B cell (primary cell): ENCODE data around the gene RBM20. TPM values are rescaled to one million over a fixed set of nuclear protein-coding genes. Genes with fewer than 3 reads are reported as not detected.

ENCODE experiments used
- ATAC-seq: fragments of 200-7000 bp; cut with Tn5 transposase; one replicate; pipeline ENCODE4 v1.10.0; 2021; ENCODE audit warnings: low read depth, mild to moderate bottlenecking, moderate number of reproducible peaks, moderate library complexity
- CTCF ChIA-PET: fragments of 350-600 bp; sonication (Branson Sonifier 250); formaldehyde crosslinking; loops from one replicate; lab custom pipeline; 2021; ENCODE audit warnings: antibody characterized with exemption, inconsistent platforms; lab: Charles Lee
- POLR2A ChIA-PET: fragments of 350-600 bp; sonication (Branson Sonifier 250); formaldehyde crosslinking; loops from one replicate; lab custom pipeline; 2021; ENCODE audit warnings: antibody characterized with exemption; lab: Charles Lee
- DNase-seq: peaks from one replicate; pipeline ENCODE4 v3.0.0; 2013
- H2AFZ ChIP-seq: 2 replicates; pipeline ENCODE4 v1.6.1; 2012; ENCODE audit warnings: mild to moderate bottlenecking, low read depth, low read length; ENCODE audit not compliant: insufficient read depth, poor library complexity, severe bottlenecking
- H3K27ac ChIP-seq, 2 donors: 1 replicate in 1 of 2; 2 replicates in 1 of 2; pipeline ENCODE4 v1.5.1; 2012 to 2013; ENCODE audit warnings: low read length in 2 of 2, mild to moderate bottlenecking in 2 of 2, moderate library complexity in 1 of 2
- H3K27me3 ChIP-seq, 4 experiments: fragments of 200-600 bp in 1 of 4; sonication (generic) in 1 of 4; replicated peaks in 1 of 4; 1 replicate in 2 of 4; 2 replicates in 2 of 4; pipeline versions ENCODE4 v1.6.1 to v1.7.0; 2013 to 2016; ENCODE audit warnings: low read length in 3 of 4, mild to moderate bottlenecking in 2 of 4, mixed read lengths in 1 of 4, moderate library complexity in 1 of 4; ENCODE audit not compliant: insufficient read depth in 4 of 4, control insufficient read depth in 3 of 4; ENCODE audit errors: control extremely low read depth in 1 of 4
- H3K36me3 ChIP-seq, 2 experiments: replicated peaks in 1 of 2; 1 replicate in 1 of 2; 2 replicates in 1 of 2; pipeline versions ENCODE4 v1.6.1 to v1.7.1; 2013; ENCODE audit warnings: low read length in 1 of 2; ENCODE audit not compliant: insufficient read depth in 2 of 2, control insufficient read depth in 1 of 2; ENCODE audit errors: control extremely low read depth in 1 of 2, extremely low read depth in 1 of 2
- H3K4me1 ChIP-seq, 2 donors: fragments of 200-600 bp in 1 of 2; sonication (generic) in 1 of 2; 1 replicate in 1 of 2; 2 replicates in 1 of 2; pipeline versions ENCODE4 v1.5.1 to v1.6.1; 2013 to 2017; ENCODE audit warnings: low read length in 2 of 2; ENCODE audit not compliant: control insufficient read depth in 2 of 2, insufficient read depth in 2 of 2
- H3K4me2 ChIP-seq: replicated peaks from 2 replicates; pipeline ENCODE3; 2012; ENCODE audit warnings: mild to moderate bottlenecking, low read depth, low read length; ENCODE audit not compliant: poor library complexity, severe bottlenecking
- H3K4me3 ChIP-seq, 5 experiments: fragments of 200-600 bp in 1 of 5; sonication (generic) in 1 of 5; 1 replicate in 3 of 5; 2 replicates in 2 of 5; pipeline versions ENCODE4 v1.5.1 to v1.7.0; 2011 to 2016; ENCODE audit warnings: low read length in 4 of 5, mild to moderate bottlenecking in 4 of 5, low read depth in 2 of 5, control low read depth in 1 of 5, moderate library complexity in 1 of 5; ENCODE audit not compliant: insufficient read depth in 1 of 5; ENCODE audit errors: control extremely low read depth in 1 of 5, extremely low read depth in 1 of 5
- H3K79me2 ChIP-seq: fragments of 200-600 bp; sonication (generic); one replicate; pipeline ENCODE4 v1.6.0; 2016; ENCODE audit warnings: low read length; ENCODE audit not compliant: control insufficient read depth, insufficient read depth
- H3K9ac ChIP-seq: fragments of 200-600 bp; sonication (generic); 2 replicates; pipeline ENCODE4 v1.6.1; 2017; ENCODE audit warnings: mild to moderate bottlenecking, low read length, moderate library complexity
- H3K9me3 ChIP-seq, 3 donors: one replicate each; pipeline versions ENCODE4 v1.6.1 to v1.7.1; 2013; ENCODE audit warnings: low read length in 2 of 3; ENCODE audit not compliant: control insufficient read depth in 2 of 3, insufficient read depth in 1 of 3; ENCODE audit errors: control extremely low read depth in 1 of 3
- H4K20me1 ChIP-seq: 2 replicates; pipeline ENCODE4 v1.6.0; 2012; ENCODE audit warnings: mild to moderate bottlenecking, low read length; ENCODE audit not compliant: insufficient read depth, control insufficient read depth, poor library complexity, severe bottlenecking
- H3K27ac Mint-ChIP-seq: one replicate; pipeline ENCODE4 v1.8.0; 2021; ENCODE audit warnings: mixed read lengths
- H3K27me3 Mint-ChIP-seq: one replicate; pipeline ENCODE4 v1.8.0; 2021; ENCODE audit warnings: mixed read lengths
- H3K4me1 Mint-ChIP-seq: one replicate; pipeline ENCODE4 v1.8.0; 2021; ENCODE audit warnings: mixed read lengths
- H3K4me3 Mint-ChIP-seq: one replicate; pipeline ENCODE4 v1.8.0; 2021; ENCODE audit warnings: mixed read lengths
- H3K9me3 Mint-ChIP-seq: one replicate; pipeline ENCODE4 v1.8.0; 2022; ENCODE audit warnings: mixed read lengths; ENCODE audit not compliant: insufficient read depth
- EZH2 ChIP-seq: IDR thresholded peaks from 2 replicates; pipeline ENCODE4 v1.6.1; 2012; ENCODE audit warnings: borderline replicate concordance, low read depth, mild to moderate bottlenecking, moderate library complexity, low read length; ENCODE audit not compliant: insufficient read depth, poor library complexity, severe bottlenecking
- WGBS: methylation state at CpG from one replicate; pipeline ENCODE4 v1.1.5; 2013; ENCODE audit warnings: missing lambda C conversion rate; ENCODE audit not compliant: insufficient coverage; 5-methylcytosine and 5-hydroxymethylcytosine counted together
- intact Hi-C: fragments of 100-400 bp; cut with micrococcal nuclease; formaldehyde crosslinking; loops from one replicate; pipeline ENCODE4 v1.10.0; 2022
- polyA plus RNA-seq: library from polyadenylated mRNA; depleted of rRNA; stranded (reverse); fragments of >200 nt; gene quantifications from 2 replicates; pipeline ENCODE4 v1.2.3, GENCODE V29; 2012
- total RNA-seq, 2 donors: library from RNA; stranded (reverse); fragments of 120-200 nt in 1 of 2; gene quantifications; 1 replicate in 1 of 2; 2 replicates in 1 of 2; pipeline versions ENCODE4 v1.2.3 to v1.2.4, GENCODE V29; 2013 to 2022
- TF ChIP-seq, protein P1 (sequence below): fragments of 200-600 bp; IDR thresholded peaks from one replicate; pipeline ENCODE4 v1.8.0; 2022; ENCODE audit warnings: antibody characterized with exemption, mild to moderate bottlenecking

The RBM20 gene
- total and polyA plus RNA-seq, 2 donors (not counting 1 experiment from before 2014, with no cell fraction given): not detected

- intact Hi-C loops: loop anchor here (5.0 to 10.0 kb wide), 2 partner anchors 504 to 637 kb away; no protein-coding TSS in a partner anchor
- no peaks in the 10 kb centered on the region for H3K36me3 ChIP-seq
- peaks cover 91 to 95% of the 10 kb centered on the region in 2 donors for H3K4me1 ChIP-seq
- no peaks in the 10 kb centered on the region for H3K27me3 ChIP-seq
- peaks cover 27% of the 10 kb centered on the region for H3K79me2 ChIP-seq
- no CpG with 5 or more reads among the region's 2 CpGs for WGBS
- peaks cover 91% of the 10 kb centered on the region for H3K4me1 Mint-ChIP-seq
- CTCF ChIA-PET: interaction anchor here (1.0 to 2.5 kb wide), 5 partner anchors 15 to 57 kb away, joined by 3 to 11 read pairs (median 5); no protein-coding TSS in a partner anchor
- DNase-seq: no peak
- H3K4me2 ChIP-seq: peak overlapping the region; percentile 64
- TF ChIP-seq, protein P1, sequence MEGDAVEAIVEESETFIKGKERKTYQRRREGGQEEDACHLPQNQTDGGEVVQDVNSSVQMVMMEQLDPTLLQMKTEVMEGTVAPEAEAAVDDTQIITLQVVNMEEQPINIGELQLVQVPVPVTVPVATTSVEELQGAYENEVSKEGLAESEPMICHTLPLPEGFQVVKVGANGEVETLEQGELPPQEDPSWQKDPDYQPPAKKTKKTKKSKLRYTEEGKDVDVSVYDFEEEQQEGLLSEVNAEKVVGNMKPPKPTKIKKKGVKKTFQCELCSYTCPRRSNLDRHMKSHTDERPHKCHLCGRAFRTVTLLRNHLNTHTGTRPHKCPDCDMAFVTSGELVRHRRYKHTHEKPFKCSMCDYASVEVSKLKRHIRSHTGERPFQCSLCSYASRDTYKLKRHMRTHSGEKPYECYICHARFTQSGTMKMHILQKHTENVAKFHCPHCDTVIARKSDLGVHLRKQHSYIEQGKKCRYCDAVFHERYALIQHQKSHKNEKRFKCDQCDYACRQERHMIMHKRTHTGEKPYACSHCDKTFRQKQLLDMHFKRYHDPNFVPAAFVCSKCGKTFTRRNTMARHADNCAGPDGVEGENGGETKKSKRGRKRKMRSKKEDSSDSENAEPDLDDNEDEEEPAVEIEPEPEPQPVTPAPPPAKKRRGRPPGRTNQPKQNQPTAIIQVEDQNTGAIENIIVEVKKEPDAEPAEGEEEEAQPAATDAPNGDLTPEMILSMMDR: no peak
- TF ChIP-seq EZH2: no peak
- H3K4me3 Mint-ChIP-seq: no peak overlapping the region
- no peak for ATAC-seq
- POLR2A ChIA-PET: interaction anchor here (1.3 kb wide), 1 partner anchor 10 kb away, joined by 4 read pairs; no protein-coding TSS in a partner anchor
- peak overlapping the region; percentile 40 for H3K9ac ChIP-seq
- H3K4me3 ChIP-seq: peak overlapping the region in 1 of 5 experiments; percentile 50
- peak overlapping the region; percentile 75 to 94 for H3K27ac ChIP-seq
- H3K9me3 ChIP-seq: no peaks in the 10 kb centered on the region
- H4K20me1 ChIP-seq: no peaks in the 10 kb centered on the region
- H3K27me3 Mint-ChIP-seq: no peaks in the 10 kb centered on the region
- H2AFZ ChIP-seq: no peak overlapping the region
- peak overlapping the region; percentile 93 for H3K27ac Mint-ChIP-seq
- H3K9me3 Mint-ChIP-seq: no peaks in the 10 kb centered on the region
Observed at GRCh38 chr10:110861476-110861875, 217.3 kb downstream of the RBM20 start.

- ChIA-PET POLR2A (interaction anchor here (0.8 to 1.0 kb wide), 2 partner anchors 9 kb away, joined by 3 to 4 read pairs; partner anchors contain the start of gene PDCD4), CTCF (interaction anchor here (1.3 to 1.7 kb wide), 2 partner anchors 19 to 59 kb away, joined by 7 to 8 read pairs; no protein-coding TSS in a partner anchor)
- Histone ChIP-seq H2AFZ (no peak overlapping the region), H3K9me3 (no peaks in the 10 kb centered on the region), H3K36me3 (no peaks in the 10 kb centered on the region), H3K4me1 (peaks cover 97 to 100% of the 10 kb centered on the region in 2 donors), H4K20me1 (no peaks in the 10 kb centered on the region), H3K27me3 (no peaks in the 10 kb centered on the region), H3K4me2 (peak overlapping the region; percentile 15), H3K4me3 (no peak overlapping the region), H3K79me2 (peaks cover 27% of the 10 kb centered on the region), H3K9ac (no peak overlapping the region), H3K27ac (peak overlapping the region; percentile 75 to 94)
- intact Hi-C loops: loop anchor here (5.0 to 10.0 kb wide), 2 partner anchors 505 to 637 kb away; no protein-coding TSS in a partner anchor
- DNase-seq: no peak
- H3K9me3 Mint-ChIP-seq: no peaks in the 10 kb centered on the region
- no peaks in the 10 kb centered on the region for H3K27me3 Mint-ChIP-seq
- no peak for ATAC-seq
- H3K27ac Mint-ChIP-seq: peak overlapping the region; percentile 76
- H3K4me1 Mint-ChIP-seq: peaks cover 96% of the 10 kb centered on the region
- WGBS: 86% methylated on average over 5 of the region's 6 CpGs
- H3K4me3 Mint-ChIP-seq: no peak overlapping the region
- TF ChIP-seq EZH2: no peak
- TF ChIP-seq, protein P1: no peak
Observed at GRCh38 chr10:110861930-110862649, 218.0 kb downstream of the RBM20 start.
